Choroid plexus epithelial cell (primary cell): Measurements from ENCODE around the gene RNF128.

Experiments used
- DNase-seq: peaks from one replicate; pipeline ENCODE4 v3.0.0-alpha.2; 2010; ENCODE audit warnings: low read depth
- H3K4me3 ChIP-seq: 2 replicates; pipeline ENCODE4 v1.5.1; 2011; ENCODE audit warnings: low read depth, mild to moderate bottlenecking, control low read depth, low read length, moderate library complexity
- CTCF ChIP-seq: conservative IDR thresholded peaks from 2 replicates; pipeline ENCODE4 v1.5.1; 2011; ENCODE audit warnings: low read depth, mild to moderate bottlenecking, control low read depth, inconsistent platforms, low read length, moderate library complexity

RNF128 gene

GRCh38 chrX:106718709-106719108 is 7.8 kb upstream of the RNF128 start:
- TF ChIP-seq CTCF = no peak
- no peak for DNase-seq
- no peak overlapping the region for H3K4me3 ChIP-seq

GRCh38 chrX:106725931-106726330 is 570 bp upstream of the RNF128 start:
- H3K4me3 ChIP-seq = peak overlapping the region; percentile 54
- no peak for DNase-seq
- TF ChIP-seq CTCF = no peak

- DNase-seq = no peak
- no peak overlapping the region for H3K4me3 ChIP-seq
- no peak for TF ChIP-seq CTCF
These were observed 1.8 kb downstream of the RNF128 start for GRCh38 chrX:106728337-106728736.

GRCh38 chrX:106730401-106730800 is 3.9 kb downstream of the RNF128 start:
- DNase-seq = no peak
- TF ChIP-seq CTCF = no peak
- no peak overlapping the region for H3K4me3 ChIP-seq

- DNase-seq = no peak
- H3K4me3 ChIP-seq = no peak overlapping the region
- no peak for TF ChIP-seq CTCF
These were observed 5.1 kb downstream of the RNF128 start for GRCh38 chrX:106731590-106731989.

GRCh38 chrX:106734827-106735226 is 8.3 kb downstream of the RNF128 start:
- DNase-seq = no peak
- no peak for TF ChIP-seq CTCF
- no peak overlapping the region for H3K4me3 ChIP-seq

GRCh38 chrX:106740193-106740780 is 13.8 kb downstream of the RNF128 start:
- DNase-seq = no peak
- no peak for TF ChIP-seq CTCF
- no peak overlapping the region for H3K4me3 ChIP-seq
